Measurements from ENCODE around the gene ARSJ.

The ARSJ gene

DNA sequence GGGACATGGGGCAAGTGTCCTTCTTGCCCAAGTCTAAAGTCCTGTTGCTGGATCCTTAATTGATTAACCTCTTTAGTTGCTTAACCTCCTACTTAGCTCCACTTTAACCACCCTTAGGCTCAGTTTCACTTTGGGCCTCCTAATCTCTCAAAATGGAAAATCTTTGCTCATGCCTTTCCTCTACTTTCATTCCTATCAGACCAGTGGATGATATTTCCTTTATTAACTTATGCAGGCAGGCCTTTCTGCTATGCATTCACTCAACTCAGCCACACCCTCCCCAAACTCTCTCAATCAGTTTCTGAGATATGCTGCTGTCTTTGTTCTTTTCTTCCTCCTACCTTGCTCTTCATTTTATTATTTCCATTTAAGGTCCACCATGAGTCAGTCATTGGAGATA is 14.4 kb upstream of the ARSJ start:
- no peak overlapping the region for H3K27ac ChIP-seq
- DNase-seq (ENCODE audit: low read depth, low spot score): no peak

- no peak for DNase-seq (ENCODE audit: low read depth, low spot score)
- no peak overlapping the region for H3K27ac ChIP-seq
These were observed 11.4 kb upstream of the ARSJ start for GRCh38 chr4:113990886-113991285.

- DNase-seq (ENCODE audit: low read depth, low spot score): no peak
These were observed 8.0 kb upstream of the ARSJ start for GRCh38 chr4:113987382-113987941.

DNA sequence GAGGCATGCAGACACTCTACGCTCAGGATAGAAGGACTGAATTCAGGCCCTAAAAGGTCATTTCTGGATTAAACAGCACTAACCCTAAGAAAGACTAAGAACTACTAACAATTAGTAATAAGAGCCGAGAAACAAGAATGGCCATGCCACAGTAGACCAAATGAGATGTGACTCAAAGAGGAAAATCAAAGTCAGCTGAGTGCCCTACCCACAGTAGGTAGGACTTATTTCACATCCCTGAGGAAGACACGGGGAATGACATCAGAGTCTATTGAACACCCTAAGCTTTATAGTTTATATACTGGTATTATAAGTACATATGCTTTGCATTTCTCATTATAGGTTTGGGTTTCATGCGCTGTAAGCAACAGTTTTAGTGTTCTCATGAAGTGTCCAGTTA is 2.7 kb upstream of the ARSJ start:
- peak overlapping the region; percentile 82 for H3K27ac ChIP-seq
- no peak for DNase-seq (ENCODE audit: low read depth, low spot score)

More at GRCh38 chr4:113987382-113987941, 8.0 kb upstream of the ARSJ start:
- no peak overlapping the region for H3K27ac ChIP-seq

DNA sequence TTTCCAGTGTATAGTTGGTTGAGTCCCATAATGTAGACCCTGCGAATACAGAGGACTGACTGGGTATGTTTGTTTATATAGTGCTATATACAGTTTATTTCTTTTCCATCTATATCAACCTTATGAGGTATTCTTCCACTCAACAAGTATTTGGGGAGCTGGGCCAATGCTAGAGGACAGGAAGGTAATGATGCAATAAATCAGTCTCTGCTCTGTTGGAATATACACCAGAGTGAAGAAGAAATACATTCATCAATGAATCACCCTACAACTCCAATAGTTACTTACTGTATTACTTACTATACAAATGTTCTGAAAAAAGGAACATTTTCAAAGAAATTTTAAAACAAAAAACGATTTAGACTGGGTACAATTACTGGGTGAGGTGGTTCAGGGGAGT is 2.1 kb upstream of the ARSJ start:
- DNase-seq (ENCODE audit: low read depth, low spot score): no peak
- peak overlapping the region; percentile 82 for H3K27ac ChIP-seq

DNA sequence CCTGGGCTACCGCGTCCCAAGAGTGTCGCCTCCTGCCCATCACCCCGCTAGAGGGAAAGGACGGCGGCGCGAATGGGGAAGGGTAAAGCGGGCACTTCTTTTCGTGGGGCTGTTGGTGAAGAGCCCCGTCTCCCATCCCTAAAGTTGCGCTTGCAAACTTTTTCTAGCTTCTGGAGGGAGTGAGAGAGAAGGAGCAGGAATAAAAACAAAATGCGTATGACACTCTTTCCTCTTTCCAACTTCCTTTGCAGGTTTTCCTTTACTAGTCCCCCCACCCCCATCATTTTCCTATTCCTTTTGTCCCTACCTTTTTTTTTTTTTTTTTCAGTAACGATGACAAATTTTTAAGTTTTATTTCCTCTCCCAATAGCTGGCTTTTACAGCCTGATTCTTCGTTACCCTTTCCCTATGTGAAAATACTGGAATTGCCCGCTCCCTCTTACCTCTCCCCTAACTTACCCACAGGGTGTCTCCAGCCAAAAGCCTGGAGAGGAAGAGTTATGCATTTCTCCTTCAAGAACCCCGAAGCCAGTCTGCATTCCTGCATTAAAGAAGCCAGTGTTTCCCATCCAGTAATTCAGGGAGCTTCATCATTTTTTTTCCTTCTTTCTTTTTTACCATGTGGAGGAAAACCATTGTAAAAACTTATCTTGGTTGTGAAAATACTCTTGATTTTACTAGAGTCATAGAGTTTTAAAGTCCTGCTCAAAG is 613 bp upstream of the ARSJ start:
- DNase-seq (ENCODE audit: low read depth, low spot score): no peak
- H3K27ac ChIP-seq: peak overlapping the region; percentile 82

DNA sequence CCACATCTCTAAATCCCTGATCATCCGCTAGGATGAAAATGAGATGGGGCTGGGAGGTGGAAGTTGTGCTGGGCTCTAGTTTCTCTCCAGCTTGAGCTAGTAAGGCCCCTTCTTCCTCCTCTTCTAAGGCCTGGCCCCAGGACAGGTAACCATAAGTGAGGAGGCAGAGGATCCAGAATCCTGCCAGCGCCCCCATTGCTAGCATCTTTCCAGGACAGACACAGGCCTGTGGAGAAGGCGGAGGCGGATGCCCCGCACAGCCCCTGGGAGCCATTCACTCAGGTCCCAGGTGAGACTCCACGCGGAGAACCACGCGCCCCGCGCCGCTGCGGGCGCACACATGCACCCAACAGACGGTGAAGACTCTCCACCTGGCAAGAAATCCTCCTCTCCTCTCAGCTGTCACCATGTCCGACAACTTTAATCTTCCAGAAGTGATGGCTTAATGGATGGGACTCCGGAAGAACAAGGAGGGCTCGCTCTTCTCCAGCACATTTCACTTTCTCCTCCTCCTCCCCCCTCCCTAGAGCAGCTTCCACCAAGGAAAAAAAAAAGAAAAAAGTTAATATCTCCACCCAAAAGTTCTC is 793 bp downstream of the ARSJ start:
- H3K27ac ChIP-seq: peak overlapping the region; percentile 82
- no peak for DNase-seq (ENCODE audit: low read depth, low spot score)

DNA sequence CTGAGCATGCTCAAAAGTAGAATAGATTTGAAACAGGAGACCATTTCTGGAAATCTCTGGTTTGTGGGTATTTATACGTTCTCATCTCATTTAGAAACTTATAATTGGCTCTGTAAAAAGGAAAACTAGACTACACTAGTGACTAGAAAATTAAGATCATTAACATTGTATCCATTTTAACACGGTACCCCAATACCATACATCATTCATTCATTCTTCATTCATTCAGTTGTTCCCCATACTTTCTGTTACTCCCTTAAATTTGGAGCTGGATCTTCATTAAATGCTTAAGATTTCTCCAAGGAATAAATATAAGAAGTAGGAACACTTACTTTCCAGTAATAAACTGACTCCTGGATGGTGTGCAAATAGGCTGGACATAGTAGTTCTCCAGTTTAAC is 1.3 kb downstream of the ARSJ start:
- H3K27ac ChIP-seq: peak overlapping the region; percentile 82
- DNase-seq (ENCODE audit: low read depth, low spot score): no peak

GRCh38 chr4:113977526-113977855 is 2.0 kb downstream of the ARSJ start:
- H3K27ac ChIP-seq: peak overlapping the region; percentile 82
- DNase-seq (ENCODE audit: low read depth, low spot score): no peak

DNA sequence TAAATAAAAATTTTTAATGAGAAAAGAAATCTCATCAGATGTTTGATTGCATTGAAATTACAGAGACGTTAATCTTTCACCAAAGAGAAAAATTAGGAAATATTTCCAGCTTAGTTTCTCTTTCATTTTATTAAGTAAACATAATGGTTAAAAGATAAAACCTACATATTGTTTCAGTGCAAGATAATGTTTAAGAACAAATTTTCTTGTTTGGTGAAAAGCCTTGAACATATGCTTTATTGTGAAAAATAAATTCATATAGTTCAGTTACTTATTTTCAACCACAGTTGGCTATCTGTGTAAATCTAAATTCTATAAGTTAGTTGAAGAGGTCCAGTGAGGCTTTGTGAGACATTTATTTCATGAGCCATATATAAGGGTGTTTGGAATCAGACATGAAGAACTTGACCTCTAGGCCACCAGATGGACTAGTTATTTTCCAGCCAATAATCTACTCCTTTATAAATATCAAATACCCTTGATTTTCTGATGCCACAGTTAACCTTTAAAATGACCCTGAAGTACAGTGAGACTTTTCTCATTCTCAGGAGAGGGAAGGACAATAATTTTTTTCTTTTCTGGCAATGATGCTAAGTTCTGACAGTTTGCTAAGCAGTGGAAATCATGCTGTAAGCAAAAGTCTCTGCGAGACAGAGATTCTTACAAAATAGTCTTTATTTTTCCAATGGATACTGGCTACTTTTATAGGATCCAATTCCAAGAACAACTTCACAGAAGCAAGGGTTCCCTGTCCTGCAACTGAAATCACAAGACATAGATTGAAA is 2.5 kb downstream of the ARSJ start:
- DNase-seq (ENCODE audit: low read depth, low spot score): no peak
- peak overlapping the region; percentile 82 for H3K27ac ChIP-seq

GRCh38 chr4:113975578-113975977 is 3.9 kb downstream of the ARSJ start:
- no peak overlapping the region for H3K27ac ChIP-seq
- no peak for DNase-seq (ENCODE audit: low read depth, low spot score)

- H3K27ac ChIP-seq: no peak overlapping the region
- DNase-seq (ENCODE audit: low read depth, low spot score): no peak
These were observed 5.0 kb downstream of the ARSJ start for GRCh38 chr4:113974467-113974866.

GRCh38 chr4:113973345-113973744 is 6.1 kb downstream of the ARSJ start:
- DNase-seq (ENCODE audit: low read depth, low spot score): no peak
- H3K27ac ChIP-seq: peak overlapping the region; percentile 72

DNA sequence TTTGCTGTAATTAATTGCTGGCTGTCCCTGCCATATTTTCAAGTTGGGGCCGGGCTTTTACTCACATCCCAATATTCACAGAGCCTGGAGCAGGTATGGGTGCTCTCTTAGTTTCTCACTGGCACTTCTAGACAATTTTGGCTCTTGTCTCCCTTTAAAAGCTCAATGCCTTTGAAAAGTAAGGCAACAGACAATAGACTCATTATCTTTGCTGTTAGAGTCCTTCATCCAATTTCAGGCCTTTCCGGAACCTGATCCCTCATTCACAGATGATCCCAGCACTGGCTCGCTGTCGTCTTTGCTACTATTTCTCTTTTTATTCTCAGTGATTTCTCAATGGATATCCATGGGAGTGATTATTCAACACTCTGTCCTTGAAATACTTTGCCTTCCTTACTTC is 6.7 kb downstream of the ARSJ start:
- H3K27ac ChIP-seq: peak overlapping the region; percentile 72
- no peak for DNase-seq (ENCODE audit: low read depth, low spot score)

GRCh38 chr4:113971706-113972360 is 7.6 kb downstream of the ARSJ start:
- peak overlapping the region; percentile 72 for H3K27ac ChIP-seq

DNA sequence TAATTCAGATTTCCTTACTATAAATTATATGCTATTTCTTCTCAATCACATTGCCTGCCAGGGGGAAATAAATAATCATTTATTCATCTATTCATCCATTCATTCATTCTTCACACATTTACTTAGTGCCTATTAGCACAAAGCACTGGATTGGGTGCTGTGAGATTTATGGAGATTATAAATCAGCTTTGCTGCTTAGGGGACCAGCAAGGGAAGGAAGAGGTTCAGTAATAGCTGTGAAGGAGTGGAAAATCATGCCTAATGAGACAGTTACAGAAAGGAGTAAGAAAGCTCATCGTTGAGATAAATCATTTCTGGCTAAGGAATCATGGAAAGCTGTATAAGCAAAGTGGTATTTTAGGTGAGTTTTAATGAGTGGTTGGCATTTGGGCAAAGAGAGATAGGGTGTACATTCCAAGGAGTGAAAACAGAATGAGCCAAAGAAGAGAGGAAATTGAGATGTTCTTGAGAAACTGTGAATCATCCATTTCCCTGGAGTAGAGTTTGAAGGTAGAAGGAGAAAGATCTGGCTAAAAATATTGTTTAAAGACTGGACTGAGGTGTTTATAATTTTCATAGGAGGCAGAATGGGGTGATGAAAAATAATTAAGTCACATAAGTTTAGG is 9.6 kb downstream of the ARSJ start:
- peak overlapping the region; percentile 72 for H3K27ac ChIP-seq
- DNase-seq (ENCODE audit: low read depth, low spot score): no peak

More at GRCh38 chr4:113971706-113972360, 7.6 kb downstream of the ARSJ start:
- DNase-seq (ENCODE audit: low read depth, low spot score): no peak

GRCh38 chr4:113968473-113968872 is 11.0 kb downstream of the ARSJ start:
- DNase-seq (ENCODE audit: low read depth, low spot score): no peak
- H3K27ac ChIP-seq: no peak overlapping the region

- DNase-seq (ENCODE audit: low read depth, low spot score): no peak
- no peak overlapping the region for H3K27ac ChIP-seq
These were observed 11.8 kb downstream of the ARSJ start for GRCh38 chr4:113967687-113968086.

DNA sequence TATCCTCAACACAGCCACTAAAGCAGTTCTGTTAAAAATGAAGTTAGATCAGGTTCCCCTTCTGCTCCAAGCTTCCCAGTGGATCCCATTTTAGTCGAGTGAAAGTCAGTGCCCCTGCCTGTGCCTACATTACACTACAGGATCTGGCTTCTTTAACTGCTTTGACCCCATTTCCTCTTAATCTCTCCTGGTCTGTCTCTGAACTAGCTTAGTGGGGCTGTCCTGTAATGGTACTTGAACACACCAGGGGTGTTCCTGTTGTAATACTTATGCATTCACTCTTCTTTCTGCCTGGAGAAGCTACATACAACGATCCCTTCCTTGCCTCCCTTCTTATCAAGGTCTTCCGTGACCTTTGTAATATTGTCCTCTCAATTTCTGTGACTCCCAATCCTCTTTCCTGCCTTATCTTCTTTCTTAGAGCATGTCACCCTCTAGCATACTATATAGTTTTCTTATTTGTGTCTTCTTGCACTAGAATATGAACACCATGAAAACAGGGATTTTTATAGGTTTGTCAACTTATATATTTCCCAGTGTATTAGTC is 16.7 kb downstream of the ARSJ start:
- H3K27ac ChIP-seq: peak overlapping the region; percentile 85
- no peak for DNase-seq (ENCODE audit: low read depth, low spot score)

DNA sequence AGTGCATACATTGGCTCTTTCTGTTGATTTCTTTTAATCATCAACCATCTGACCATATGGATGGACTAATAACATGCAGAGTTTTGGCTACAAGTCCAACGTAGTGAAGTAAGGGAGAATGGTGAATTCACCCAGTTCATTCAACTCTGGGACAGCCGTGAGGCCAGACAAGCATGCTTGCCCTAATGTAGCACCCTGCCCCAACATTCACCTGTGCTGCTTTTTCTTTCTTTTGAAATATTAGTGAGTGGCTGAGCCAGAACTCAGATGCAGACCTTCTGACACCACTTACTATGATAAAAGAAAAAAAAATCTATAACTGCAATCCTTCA is 17.5 kb downstream of the ARSJ start:
- no peak for DNase-seq (ENCODE audit: low read depth, low spot score)
- peak overlapping the region; percentile 85 for H3K27ac ChIP-seq
